Neural crest cell (in vitro differentiated cells): ENCODE data around the gene ANKRD66. TPM values are rescaled to one million over a fixed set of nuclear protein-coding genes. Genes with fewer than 3 reads are reported as not detected.

Source experiments
- DNase-seq: peaks from one replicate; pipeline ENCODE4 v3.0.0; 2021; ENCODE audit warnings: low read depth, mixed read lengths, low spot score
- H3K27ac Mint-ChIP-seq: one replicate; pipeline ENCODE4 v1.8.0; 2021; ENCODE audit warnings: mild to moderate bottlenecking, mixed read lengths; ENCODE audit not compliant: unreplicated experiment
- H3K27me3 Mint-ChIP-seq: 2 replicates; pipeline ENCODE4 v1.8.0; 2021; ENCODE audit warnings: low read depth, mild to moderate bottlenecking, mixed read lengths
- H3K36me3 Mint-ChIP-seq: 2 replicates; pipeline ENCODE4 v1.8.0; 2021; ENCODE audit warnings: low read depth, mild to moderate bottlenecking, mixed read lengths
- H3K4me1 Mint-ChIP-seq: 2 replicates; pipeline ENCODE4 v1.8.0; 2021; ENCODE audit warnings: mixed read lengths
- H3K4me3 Mint-ChIP-seq: one replicate; pipeline ENCODE4 v1.8.0; 2021; ENCODE audit warnings: mild to moderate bottlenecking, mixed read lengths
- H3K9me3 Mint-ChIP-seq: 2 replicates; pipeline ENCODE4 v1.8.0; 2021; ENCODE audit warnings: mixed read lengths
- total RNA-seq: library from RNA; stranded (reverse); gene quantifications from 2 replicates; pipeline ENCODE4 v1.2.1, GENCODE V29; 2021
- TF ChIP-seq, protein P1 (sequence below): fragments of 200-600 bp; sonication (generic); conservative IDR thresholded peaks from 2 replicates; pipeline ENCODE4 v1.5.0; 2021; ENCODE audit warnings: antibody characterized with exemption, mild to moderate bottlenecking

Gene ANKRD66
- total RNA-seq, 1 donor from 2014 or later = not detected

DNA sequence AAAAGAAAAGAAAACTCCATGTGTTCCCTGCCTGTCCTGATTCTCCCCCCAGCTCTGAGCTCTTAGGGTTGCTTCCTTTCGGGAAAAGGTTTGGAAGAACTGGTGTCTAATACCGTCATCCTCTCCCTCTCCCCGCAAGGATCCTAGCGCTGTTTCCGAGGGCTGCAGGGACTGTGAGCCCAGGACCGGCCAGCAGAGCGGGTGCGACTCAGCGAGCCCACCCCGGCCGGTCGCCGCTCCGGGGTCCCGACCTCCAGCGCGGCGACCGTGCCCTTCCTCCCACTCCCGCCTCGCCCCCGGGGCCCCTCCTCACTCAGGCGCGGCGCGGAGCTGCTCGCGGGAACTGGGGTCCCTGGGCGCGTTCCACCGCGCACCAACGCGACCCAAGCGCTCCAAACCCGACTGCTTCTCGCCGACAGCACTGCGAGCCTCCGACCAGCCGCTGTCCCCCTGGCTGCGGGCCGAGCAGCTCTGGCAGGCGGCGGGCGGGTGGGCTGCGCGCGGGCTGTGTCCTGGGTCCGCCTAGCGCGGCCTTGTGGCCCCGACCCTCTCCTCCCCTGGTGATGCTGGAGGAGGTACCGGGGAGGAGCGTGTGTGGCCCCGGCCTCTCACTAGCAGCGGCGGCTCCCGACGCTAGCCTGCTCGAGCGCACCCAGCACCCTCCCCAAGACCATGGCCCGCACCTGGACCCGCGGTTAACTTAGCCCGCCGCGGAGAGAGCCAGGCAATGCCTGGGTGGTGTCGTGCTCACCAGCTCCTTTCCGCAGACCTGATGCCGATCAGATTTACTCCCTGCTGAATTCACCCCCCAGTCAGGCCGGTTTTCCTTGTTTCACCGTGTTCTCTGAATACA lies 11.6 kb upstream of the ANKRD66 start, which contains the start of gene PLA2G7:
Gene PLA2G7 (minus strand): TSS at position 509 of the 853 bp plus-strand sequence. CDS start 12,484 bp downstream, outside the sequence.
- Mint-ChIP-seq H3K27ac (peak within 1 kb of the TSS; percentile 64), H3K9me3 (no peaks in the 10 kb centered on the region), H3K4me1 (peaks cover 16% of the 10 kb centered on the region), H3K36me3 (no peaks in the 10 kb centered on the region), H3K4me3 (peak within 1 kb of the TSS; percentile 92), H3K27me3 (peaks cover 58% of the 10 kb centered on the region)
- TF ChIP-seq, protein P1, sequence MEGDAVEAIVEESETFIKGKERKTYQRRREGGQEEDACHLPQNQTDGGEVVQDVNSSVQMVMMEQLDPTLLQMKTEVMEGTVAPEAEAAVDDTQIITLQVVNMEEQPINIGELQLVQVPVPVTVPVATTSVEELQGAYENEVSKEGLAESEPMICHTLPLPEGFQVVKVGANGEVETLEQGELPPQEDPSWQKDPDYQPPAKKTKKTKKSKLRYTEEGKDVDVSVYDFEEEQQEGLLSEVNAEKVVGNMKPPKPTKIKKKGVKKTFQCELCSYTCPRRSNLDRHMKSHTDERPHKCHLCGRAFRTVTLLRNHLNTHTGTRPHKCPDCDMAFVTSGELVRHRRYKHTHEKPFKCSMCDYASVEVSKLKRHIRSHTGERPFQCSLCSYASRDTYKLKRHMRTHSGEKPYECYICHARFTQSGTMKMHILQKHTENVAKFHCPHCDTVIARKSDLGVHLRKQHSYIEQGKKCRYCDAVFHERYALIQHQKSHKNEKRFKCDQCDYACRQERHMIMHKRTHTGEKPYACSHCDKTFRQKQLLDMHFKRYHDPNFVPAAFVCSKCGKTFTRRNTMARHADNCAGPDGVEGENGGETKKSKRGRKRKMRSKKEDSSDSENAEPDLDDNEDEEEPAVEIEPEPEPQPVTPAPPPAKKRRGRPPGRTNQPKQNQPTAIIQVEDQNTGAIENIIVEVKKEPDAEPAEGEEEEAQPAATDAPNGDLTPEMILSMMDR = no peak
- peak; percentile 38 for DNase-seq

DNA sequence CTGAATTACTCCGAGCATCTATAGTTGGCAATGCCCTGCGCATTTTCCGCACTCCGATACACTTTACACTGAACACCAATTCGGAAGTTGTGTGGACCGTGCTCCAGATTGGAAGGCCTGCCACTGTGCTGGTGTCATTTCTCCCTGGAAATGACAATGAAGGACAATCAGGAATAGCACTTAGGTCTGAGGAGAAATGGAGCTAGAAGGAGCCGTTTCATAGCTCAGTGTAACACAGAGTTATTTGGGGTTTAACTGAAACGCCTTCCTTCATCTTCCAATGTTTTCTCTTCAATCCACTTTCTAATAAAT lies 11.1 kb upstream of the ANKRD66 start:
- DNase-seq = no peak
- H3K27me3 Mint-ChIP-seq = peaks cover 58% of the 10 kb centered on the region
- H3K36me3 Mint-ChIP-seq = no peaks in the 10 kb centered on the region
- peaks cover 16% of the 10 kb centered on the region for H3K4me1 Mint-ChIP-seq
- no peaks in the 10 kb centered on the region for H3K9me3 Mint-ChIP-seq
- H3K27ac Mint-ChIP-seq = no peak overlapping the region
- peak overlapping the region; percentile 92 for H3K4me3 Mint-ChIP-seq
- TF ChIP-seq, protein P1 = no peak

DNA sequence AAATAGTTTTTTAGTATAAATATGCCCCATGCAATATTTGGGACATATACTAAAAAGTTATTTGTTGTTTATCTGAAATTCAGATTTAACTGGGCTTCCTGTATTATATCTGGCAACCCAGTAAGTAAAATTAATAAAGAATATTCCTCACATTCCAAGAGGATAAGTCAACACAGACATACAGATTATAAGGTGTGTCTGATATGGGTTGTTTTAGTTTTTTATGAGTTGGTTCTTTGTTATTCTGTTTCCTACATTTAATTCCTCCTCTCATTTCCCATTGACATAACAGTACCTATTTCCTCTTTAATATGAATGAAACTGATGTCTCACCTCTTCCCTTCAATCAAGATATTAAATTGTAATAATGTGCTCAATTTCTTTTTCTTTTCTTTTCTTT lies 9.8 kb upstream of the ANKRD66 start:
- H3K27ac Mint-ChIP-seq = no peak overlapping the region
- no peak overlapping the region for H3K4me3 Mint-ChIP-seq
- no peaks in the 10 kb centered on the region for H3K36me3 Mint-ChIP-seq
- H3K9me3 Mint-ChIP-seq = no peaks in the 10 kb centered on the region
- TF ChIP-seq, protein P1 = no peak
- peaks cover 16% of the 10 kb centered on the region for H3K4me1 Mint-ChIP-seq
- DNase-seq = no peak
- H3K27me3 Mint-ChIP-seq = peaks cover 58% of the 10 kb centered on the region

DNA sequence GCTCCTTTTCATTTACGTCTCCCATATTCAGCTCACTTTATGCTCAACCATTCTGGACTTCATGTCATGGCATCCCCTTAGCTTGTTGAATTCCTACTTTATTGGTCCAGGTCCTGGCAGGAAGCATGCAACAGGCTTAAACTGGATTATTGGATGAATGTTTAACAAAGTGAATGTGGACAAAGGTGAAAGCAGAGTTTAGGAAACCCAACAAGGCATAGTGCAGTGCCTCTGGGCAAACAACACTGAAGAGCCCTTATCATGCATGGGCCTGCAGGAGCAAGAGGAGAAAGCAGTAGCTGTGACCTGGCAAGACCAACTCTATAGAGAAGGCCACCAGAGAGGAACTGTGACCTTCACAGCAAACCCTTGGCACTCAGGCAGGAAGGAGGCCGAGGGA lies 5.3 kb upstream of the ANKRD66 start:
- TF ChIP-seq, protein P1 = no peak
- Mint-ChIP-seq H3K27ac (no peak overlapping the region), H3K36me3 (no peaks in the 10 kb centered on the region), H3K27me3 (peaks cover 27% of the 10 kb centered on the region), H3K4me1 (no peaks in the 10 kb centered on the region), H3K9me3 (peaks cover 2% of the 10 kb centered on the region), H3K4me3 (no peak overlapping the region)
- DNase-seq = no peak

DNA sequence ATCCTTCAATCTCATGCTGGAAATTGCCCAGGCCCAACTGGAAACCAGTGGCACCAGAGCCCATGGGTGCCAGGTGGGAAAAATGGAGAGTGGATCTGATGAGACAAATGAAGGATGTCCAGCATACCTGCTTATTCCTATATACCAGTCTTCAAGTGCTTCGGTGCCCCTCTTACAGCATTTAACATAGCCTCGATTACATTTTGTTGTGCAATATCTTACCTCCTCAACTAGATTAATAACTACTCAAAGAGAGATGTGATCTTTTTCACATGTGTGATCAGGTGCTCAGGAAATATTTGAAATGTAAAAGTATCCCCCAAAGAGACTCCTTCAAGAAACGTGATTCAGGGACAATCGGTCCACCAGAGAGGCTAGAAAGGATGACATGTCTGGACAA lies 4.8 kb upstream of the ANKRD66 start:
- no peaks in the 10 kb centered on the region for H3K4me1 Mint-ChIP-seq
- peaks cover 25% of the 10 kb centered on the region for H3K27me3 Mint-ChIP-seq
- H3K27ac Mint-ChIP-seq = no peak overlapping the region
- TF ChIP-seq, protein P1 = no peak
- peaks cover 2% of the 10 kb centered on the region for H3K9me3 Mint-ChIP-seq
- no peaks in the 10 kb centered on the region for H3K36me3 Mint-ChIP-seq
- DNase-seq = no peak
- no peak overlapping the region for H3K4me3 Mint-ChIP-seq
